GM21447 (cell line): Measurements from ENCODE around the gene ZNF445.
"Not testable (repeated sequence)": the region's sequence is repeated elsewhere in the genome, so short reads cannot be mapped to it uniquely, and the experiment has no call there.

Experiments used
- ATAC-seq: cut with Tn5 transposase; IDR thresholded peaks from one replicate; pipeline ENCODE4 v1.9.1; 2021; ENCODE audit not compliant: unreplicated experiment

ZNF445 gene

GRCh38 chr3:44402548-44402947 is 74.9 kb downstream of the ZNF445 start:
- no peak for ATAC-seq

GRCh38 chr3:44400771-44401170 is 76.7 kb downstream of the ZNF445 start:
- no peak for ATAC-seq

DNA sequence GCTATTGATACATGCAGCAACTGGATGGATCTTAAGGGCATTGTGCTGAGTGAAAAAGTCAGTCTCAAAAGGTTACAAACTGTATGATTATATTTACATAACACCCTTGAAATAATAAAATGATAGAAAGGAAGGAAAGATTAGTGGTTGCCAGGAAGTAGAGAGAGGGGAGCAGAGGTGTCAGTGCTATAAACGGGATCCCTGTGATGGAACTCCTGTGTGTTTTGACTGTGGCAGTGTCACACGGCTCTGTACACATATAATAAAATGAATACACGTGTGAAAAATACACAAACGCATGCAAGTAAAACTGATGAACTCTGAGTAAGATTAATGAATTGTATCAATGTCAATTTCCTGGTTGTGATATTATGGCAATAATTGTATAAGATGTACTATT is 78.6 kb downstream of the ZNF445 start:
- no peak for ATAC-seq

DNA sequence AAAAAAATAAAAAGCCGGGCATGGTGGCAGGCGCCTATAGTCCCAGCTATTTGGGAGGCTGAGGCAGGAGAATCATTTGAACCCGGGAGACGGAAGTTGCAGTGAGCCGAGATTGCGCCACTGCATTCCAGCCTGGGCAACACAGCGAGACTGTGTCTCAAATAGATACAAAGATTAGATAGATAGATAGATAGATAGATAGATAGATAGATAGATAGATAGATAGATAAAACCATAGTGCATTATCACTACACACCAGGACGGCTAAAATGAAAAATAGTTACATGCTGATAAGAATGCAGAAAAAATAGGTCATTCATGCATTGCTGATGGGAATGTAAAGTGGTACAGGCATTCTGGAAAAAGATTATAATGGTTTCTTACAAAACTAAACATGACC is 79.2 kb downstream of the ZNF445 start:
- not testable (repeated sequence) for ATAC-seq

DNA sequence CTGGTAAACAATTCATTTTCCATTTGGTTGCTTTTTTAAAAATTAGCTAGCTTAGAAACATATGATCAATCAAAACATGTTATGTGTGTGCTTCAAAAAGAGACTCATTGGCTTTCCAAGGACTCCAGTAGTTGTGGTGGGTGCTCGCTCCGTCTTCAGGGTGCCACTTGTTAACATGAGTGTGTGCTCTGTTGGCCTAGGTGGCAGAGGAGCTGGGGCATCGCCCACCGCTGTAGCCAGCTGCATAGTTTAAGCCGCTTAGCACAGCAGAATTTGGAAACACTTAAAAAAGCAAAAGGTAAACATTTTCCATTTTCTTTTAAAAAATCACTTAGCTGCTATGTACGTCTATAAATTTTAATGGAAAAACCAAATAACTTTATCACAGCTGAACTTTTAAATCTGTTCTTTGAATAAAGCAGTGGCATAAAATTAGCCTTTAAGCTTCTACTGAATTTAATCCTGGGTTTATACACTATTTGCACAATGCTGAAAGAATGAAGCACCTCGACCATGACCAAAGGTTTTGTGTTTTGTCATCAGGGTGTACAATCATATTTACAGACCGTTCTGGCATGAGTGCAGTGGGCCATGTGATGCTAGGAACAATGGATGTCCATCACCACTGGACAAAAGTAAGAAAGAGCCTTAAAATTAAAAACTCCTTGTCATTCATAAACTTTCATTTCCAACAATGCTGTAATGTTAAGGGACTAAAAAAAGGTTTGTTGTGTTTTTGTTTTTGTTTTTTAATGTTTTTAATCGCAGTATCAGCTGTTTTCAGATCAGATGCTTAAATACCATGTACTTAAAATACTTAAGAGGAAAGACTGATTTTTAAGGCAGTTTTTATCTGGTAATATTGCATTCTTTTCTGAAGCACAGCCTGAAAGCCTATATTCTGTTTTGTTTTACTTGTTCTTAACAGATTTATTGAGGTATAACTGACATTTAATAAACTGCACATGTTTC is 81.0 kb downstream of the ZNF445 start:
- no peak for ATAC-seq

DNA sequence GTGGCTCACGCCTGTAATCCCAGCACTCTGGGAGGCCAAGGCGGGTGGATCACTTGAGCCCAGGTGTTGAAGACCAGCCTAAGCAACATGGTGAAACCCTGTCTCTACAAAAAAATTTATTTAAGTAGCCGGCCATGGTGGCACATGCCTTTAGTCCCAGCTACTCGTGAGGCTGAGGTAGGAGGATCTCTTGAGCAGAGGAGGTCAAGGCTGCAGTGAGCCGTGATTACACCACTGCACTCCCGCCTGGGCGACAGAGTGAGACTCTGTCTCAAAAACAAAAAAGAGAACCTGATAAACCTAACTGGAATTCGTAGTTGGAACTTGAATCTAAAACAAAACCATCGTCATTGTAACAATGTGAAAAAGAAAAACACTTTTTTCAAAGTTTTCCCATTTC is 81.8 kb downstream of the ZNF445 start:
- ATAC-seq, result no peak

GRCh38 chr3:44392489-44392888 is 85.0 kb downstream of the ZNF445 start:
- ATAC-seq, result no peak

DNA sequence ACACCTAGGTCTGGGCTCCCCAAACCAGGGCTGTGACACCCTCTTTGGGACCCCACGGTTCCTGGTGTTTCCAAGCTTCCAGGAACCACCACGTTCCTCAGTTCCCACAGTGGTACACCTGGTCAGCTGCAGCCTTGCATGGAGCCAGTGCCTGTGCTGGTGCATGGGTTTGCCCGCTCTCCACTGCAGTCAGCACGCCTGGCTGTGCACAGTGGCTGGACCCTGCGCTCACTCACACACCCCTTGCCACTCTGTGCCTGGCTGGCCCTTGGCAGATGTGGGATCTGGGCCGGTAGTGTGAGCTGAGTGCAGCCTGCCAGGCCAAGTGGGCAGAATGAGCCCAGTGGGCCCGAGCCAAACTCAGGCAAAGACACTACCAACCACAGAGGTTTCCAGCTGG is 90.1 kb downstream of the ZNF445 start:
- ATAC-seq, result no peak
